SK-N-SH treated with all-trans-retinoic acid at 6 μM for 48 hours (cell line): ENCODE data around the gene RAD51AP1.

ENCODE experiments used
- CSRNP3 ChIP-seq: fragments of 250-450 bp; sonication (Bioruptor Pico); IDR thresholded peaks from 2 replicates; pipeline ENCODE4 v1.5.1; 2021; ENCODE audit warnings: mild to moderate bottlenecking, moderate library complexity
- GLIS3 ChIP-seq: fragments of 250-450 bp; sonication (Bioruptor Pico); IDR thresholded peaks from 2 replicates; pipeline ENCODE4 v1.5.0; 2020; ENCODE audit warnings: mild to moderate bottlenecking, moderate library complexity
- PATZ1 ChIP-seq: fragments of 250-450 bp; sonication (Bioruptor Pico); IDR thresholded peaks from 2 replicates; pipeline ENCODE4 v1.8.0; 2020; ENCODE audit warnings: mild to moderate bottlenecking, moderate library complexity, borderline replicate concordance
- POU6F1 ChIP-seq: fragments of 250-450 bp; sonication (Bioruptor Pico); IDR thresholded peaks from 2 replicates; pipeline ENCODE4 v1.8.0; 2021; ENCODE audit warnings: low read depth, mild to moderate bottlenecking, moderate library complexity, borderline replicate concordance
- RARB ChIP-seq: fragments of 250-450 bp; sonication (Bioruptor Pico); IDR thresholded peaks from 2 replicates; pipeline ENCODE4 v1.8.0; 2021; ENCODE audit warnings: mild to moderate bottlenecking, moderate library complexity
- TCF4 ChIP-seq: fragments of 250-450 bp; sonication (Bioruptor Pico); IDR thresholded peaks from 2 replicates; pipeline ENCODE4 v1.8.0; 2021; ENCODE audit warnings: mild to moderate bottlenecking, moderate library complexity, borderline replicate concordance
- TOX ChIP-seq: fragments of 250-450 bp; sonication (Bioruptor Pico); IDR thresholded peaks from 2 replicates; pipeline ENCODE4 v1.8.0; 2021; ENCODE audit warnings: mild to moderate bottlenecking, moderate library complexity, borderline replicate concordance
- ZC3H10 ChIP-seq: fragments of 250-450 bp; sonication (Bioruptor Pico); IDR thresholded peaks from 2 replicates; pipeline ENCODE4 v1.5.1; 2021; ENCODE audit warnings: mild to moderate bottlenecking, moderate library complexity
- ZNF8 ChIP-seq: fragments of 450-650 bp; formaldehyde crosslinking; IDR thresholded peaks from 2 replicates; pipeline ENCODE4 v1.5.0; 2020; ENCODE audit warnings: mild to moderate bottlenecking, moderate library complexity

GRCh38 chr12:4607056-4607455 is 68.4 kb downstream of the RAD51AP1 start:
- no peak for TF ChIP-seq PATZ1 (CRISPR knock-in tag)
- no peak for TF ChIP-seq ZC3H10 (CRISPR knock-in tag)
- no peak for TF ChIP-seq TOX (CRISPR knock-in tag)
- TF ChIP-seq GLIS3, result no peak
- no peak for TF ChIP-seq POU6F1
- TF ChIP-seq CSRNP3, result no peak
- TF ChIP-seq ZNF8, result no peak
- TF ChIP-seq RARB (CRISPR knock-in tag), result no peak
- TF ChIP-seq TCF4 (CRISPR knock-in tag), result peak; percentile 84
